ENCODE results near the gene TGM6. TPM values are rescaled to one million over a fixed set of nuclear protein-coding genes. Genes with fewer than 3 reads are reported as not detected.

TGM6 gene
- total and polyA plus RNA-seq, 9 of the 15 experiments (the other 6 are each of a cell fraction or from before 2014, with no cell fraction given), result not detected

- TF ChIP-seq NR2C1 (IDR thresholded peaks at IDR 0.05), result peak; percentile 52; the same call in 1 of the 2 replicates
- TF ChIP-seq NR2C1 (tag; IDR thresholded peaks at IDR 0.05), result no peak; the same call in 1 of the 2 replicates
- TF ChIP-seq ZKSCAN1 (IDR thresholded peaks at IDR 0.05; ENCODE audit: low read depth, low read length), result peak; percentile 59; the same call in 1 of the 2 replicates
- TF ChIP-seq MAFG (tag; conservative IDR thresholded peaks at IDR 0.05), result no peak
- TF ChIP-seq PTTG1 (tag; IDR thresholded peaks at IDR 0.05; ENCODE audit: low read depth), result no peak
- 0 out of 2 replicates have a peak, but pooled peaks have one; percentile 20 for TF ChIP-seq ARID1B (IDR thresholded peaks at IDR 0.05)
Measured at GRCh38 chr20:2470423-2471193, 89.9 kb downstream of the TGM6 start, which contains the start of gene SNRPB (continued).

DNA sequence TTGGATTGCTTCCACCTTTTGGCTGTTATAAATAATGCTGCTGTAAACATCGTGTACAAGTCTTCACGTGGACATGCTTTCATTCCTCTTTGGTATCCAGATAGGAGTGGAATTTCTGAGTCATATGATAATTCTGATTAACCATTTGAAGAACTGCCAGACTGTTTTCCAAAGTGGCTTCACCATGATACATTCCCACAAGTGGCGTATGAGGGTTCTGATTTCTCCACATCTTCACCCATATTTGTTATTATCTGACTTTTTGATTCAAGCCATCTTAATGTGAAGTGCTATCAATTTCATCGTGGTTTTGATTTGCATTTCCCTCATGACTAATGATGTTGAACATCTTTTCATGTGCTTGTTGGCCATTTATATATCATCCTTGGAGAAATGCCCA is 92.8 kb downstream of the TGM6 start:
- Histone ChIP-seq H3K27me3 (ENCODE audit: control insufficient read depth in 2 of 2, insufficient read depth in 2 of 2, low read length in 2 of 2) (no peaks in the 10 kb centered on the region), H3K9ac (ENCODE audit: insufficient read depth in 1 of 2, low read depth in 2 of 2, low read length in 2 of 2) (no peak overlapping the region), H3K36me3 (ENCODE audit: control insufficient read depth, insufficient read depth, low read length) (peaks cover 13% of the 10 kb centered on the region), H3K79me2 (ENCODE audit: control insufficient read depth, insufficient read depth, low read length) (peaks cover 22% of the 10 kb centered on the region), H2AFZ (ENCODE audit: low read depth, low read length) (no peak overlapping the region), H3K27ac (ENCODE audit: extremely low read depth, low read depth, low read length) (no peak overlapping the region), H3K4me3 (no peak overlapping the region), H3K4me1 (replicated peaks in 1 of 2; ENCODE audit: control insufficient read depth in 2 of 2, insufficient read depth in 2 of 2, low read length in 2 of 2) (peaks cover under 1 to 4% of the 10 kb centered on the region in 2 experiments; a peak in 4 of 5 replicates), H3K9me3 (replicated peaks; ENCODE audit: control insufficient read depth, insufficient read depth, low read depth, low read length) (no peaks in the 10 kb centered on the region), H3K4me2 (ENCODE audit: insufficient read depth, low read length) (no peak overlapping the region), H3K9me1 (ENCODE audit: control insufficient read depth, insufficient read depth, low read length) (peaks cover under 1% of the 10 kb centered on the region), H4K20me1 (replicated peaks; ENCODE audit: control insufficient read depth, insufficient read depth, low read length) (peaks cover 14% of the 10 kb centered on the region)
- no peak for TF ChIP-seq ZNF316 (IDR thresholded peaks at IDR 0.05)
- TF ChIP-seq FOSL1 (tag; conservative IDR thresholded peaks at IDR 0.05), result peak; percentile 93
- no peak for TF ChIP-seq KLF1 (tag; IDR thresholded peaks at IDR 0.05)
- TF ChIP-seq JUND (IDR thresholded peaks at IDR 0.05; ENCODE audit: borderline replicate concordance, low read depth, low read length), result no peak
- TF ChIP-seq JUND (tag; IDR thresholded peaks at IDR 0.05; ENCODE audit: borderline replicate concordance, low read depth, low read length), result peak; percentile 75; the same call in 1 of the 3 replicates
- ChIA-PET POLR2A (no interaction called here), CTCF (ENCODE audit: low intra/inter-chr PET ratio) (no interaction called here)
- in situ Hi-C loops (cut with MboI) (loop anchor here (5.0 kb wide), 1 partner anchor 49 kb away; no protein-coding TSS in a partner anchor), intact Hi-C loops (cut with micrococcal nuclease) (no loop called here)
- DNase-seq (ENCODE audit: extremely low read depth in 1 of 4, low spot score in 3 of 4), result no peak
- no peak for FAIRE-seq
- 42% methylated on average over 4 of the region's 4 CpGs for WGBS (ENCODE audit: insufficient coverage, low coverage, missing lambda C conversion rate)
- ATAC-seq, result no peak
- no TSS peak for BruUV-seq (replicated peaks)

Data from K562 (cell line).